HG03175 (cell line): ENCODE results near the gene PGA4.

Experiments
- ATAC-seq: cut with Tn5 transposase; IDR thresholded peaks from one replicate; pipeline ENCODE4 v1.9.1; 2021; ENCODE audit warnings: mild to moderate bottlenecking, moderate library complexity; ENCODE audit not compliant: unreplicated experiment

Gene PGA4

GRCh38 chr11:61277186-61278000, 55.2 kb downstream of the PGA4 start:
- no peak for ATAC-seq

GRCh38 chr11:61278001-61278470, 55.9 kb downstream of the PGA4 start:
- ATAC-seq: no peak

GRCh38 chr11:61279934-61280659, 58.0 kb downstream of the PGA4 start:
- ATAC-seq: no peak

GRCh38 chr11:61280883-61281580, 58.9 kb downstream of the PGA4 start:
- ATAC-seq: no peak
